ENCODE measurements around the gene NDUFS8. TPM values are rescaled to one million over a fixed set of nuclear protein-coding genes. Genes with fewer than 3 reads are reported as not detected.

Gene NDUFS8
- total RNA-seq, 2 experiments from 2014 or later = 134 to 140 TPM

GRCh38 chr11:68014157-68014946 is 16.1 kb upstream of the NDUFS8 start:
- intact Hi-C loops (cut with micrococcal nuclease) = no loop called here
- H3K27ac Mint-ChIP-seq = no peak overlapping the region
- peaks cover 1% of the 10 kb centered on the region for H3K27me3 Mint-ChIP-seq
- no peak for DNase-seq
- H3K4me3 Mint-ChIP-seq = no peak overlapping the region
- no peaks in the 10 kb centered on the region for H3K4me1 Mint-ChIP-seq (ENCODE audit: low read depth)
- ChIA-PET CTCF (no interaction called here), POLR2A (no interaction called here)
- no peaks in the 10 kb centered on the region for H3K9me3 Mint-ChIP-seq
- H3K36me3 Mint-ChIP-seq = no peaks in the 10 kb centered on the region

GRCh38 chr11:68014947-68015447 is 15.5 kb upstream of the NDUFS8 start:
- ChIA-PET CTCF (no interaction called here), POLR2A (no interaction called here)
- Mint-ChIP-seq H3K27ac (no peak overlapping the region), H3K9me3 (no peaks in the 10 kb centered on the region), H3K4me1 (ENCODE audit: low read depth) (no peaks in the 10 kb centered on the region), H3K36me3 (no peaks in the 10 kb centered on the region), H3K4me3 (no peak overlapping the region), H3K27me3 (peaks cover 1% of the 10 kb centered on the region)
- intact Hi-C loops (cut with micrococcal nuclease) = no loop called here
- DNase-seq = no peak

- H3K36me3 Mint-ChIP-seq = no peaks in the 10 kb centered on the region
- H3K4me1 Mint-ChIP-seq (ENCODE audit: low read depth) = no peaks in the 10 kb centered on the region
- ChIA-PET POLR2A (no interaction called here), CTCF (no interaction called here)
- H3K4me3 Mint-ChIP-seq = no peak overlapping the region
- H3K27ac Mint-ChIP-seq = no peak overlapping the region
- DNase-seq = no peak
- peaks cover 1% of the 10 kb centered on the region for H3K27me3 Mint-ChIP-seq
- intact Hi-C loops (cut with micrococcal nuclease) = no loop called here
- no peaks in the 10 kb centered on the region for H3K9me3 Mint-ChIP-seq
Observed at GRCh38 chr11:68015467-68015866, 15.0 kb upstream of the NDUFS8 start.

GRCh38 chr11:68016161-68016903 is 14.1 kb upstream of the NDUFS8 start:
- ChIA-PET CTCF (no interaction called here), POLR2A (no interaction called here)
- Mint-ChIP-seq H3K4me3 (no peak overlapping the region), H3K36me3 (no peaks in the 10 kb centered on the region), H3K27me3 (peaks cover 1% of the 10 kb centered on the region), H3K4me1 (ENCODE audit: low read depth) (no peaks in the 10 kb centered on the region), H3K9me3 (no peaks in the 10 kb centered on the region), H3K27ac (no peak overlapping the region)
- intact Hi-C loops (cut with micrococcal nuclease) = no loop called here
- no peak for DNase-seq

- H3K36me3 Mint-ChIP-seq = no peaks in the 10 kb centered on the region
Observed at GRCh38 chr11:68016904-68017817, 13.3 kb upstream of the NDUFS8 start.

GRCh38 chr11:68017980-68018729 is 12.3 kb upstream of the NDUFS8 start:
- Mint-ChIP-seq H3K4me1 (ENCODE audit: low read depth) (no peaks in the 10 kb centered on the region), H3K27ac (no peak overlapping the region), H3K4me3 (no peak overlapping the region), H3K27me3 (no peaks in the 10 kb centered on the region), H3K36me3 (no peaks in the 10 kb centered on the region), H3K9me3 (no peaks in the 10 kb centered on the region)
- intact Hi-C loops (cut with micrococcal nuclease) = no loop called here
- CTCF ChIA-PET = no interaction called here
- no peak for DNase-seq
- POLR2A ChIA-PET = no interaction called here

More at GRCh38 chr11:68016904-68017817, 13.3 kb upstream of the NDUFS8 start:
- H3K27ac Mint-ChIP-seq = no peak overlapping the region
- CTCF ChIA-PET = no interaction called here
- H3K9me3 Mint-ChIP-seq = no peaks in the 10 kb centered on the region
- no peaks in the 10 kb centered on the region for H3K4me1 Mint-ChIP-seq (ENCODE audit: low read depth)
- POLR2A ChIA-PET = no interaction called here
- no peak overlapping the region for H3K4me3 Mint-ChIP-seq
- H3K27me3 Mint-ChIP-seq = no peaks in the 10 kb centered on the region
- intact Hi-C loops (cut with micrococcal nuclease) = no loop called here
- DNase-seq = no peak

- Mint-ChIP-seq H3K9me3 (no peaks in the 10 kb centered on the region), H3K4me1 (ENCODE audit: low read depth) (no peaks in the 10 kb centered on the region), H3K36me3 (no peaks in the 10 kb centered on the region), H3K4me3 (no peak overlapping the region), H3K27ac (no peak overlapping the region), H3K27me3 (no peaks in the 10 kb centered on the region)
- intact Hi-C loops (cut with micrococcal nuclease) = no loop called here
- ChIA-PET CTCF (no interaction called here), POLR2A (no interaction called here)
- DNase-seq = no peak
Observed at GRCh38 chr11:68018730-68019190, 11.7 kb upstream of the NDUFS8 start.

GRCh38 chr11:68019486-68019885 is 11.0 kb upstream of the NDUFS8 start:
- DNase-seq = no peak
- intact Hi-C loops (cut with micrococcal nuclease) = no loop called here
- H3K4me3 Mint-ChIP-seq = no peak overlapping the region
- H3K27ac Mint-ChIP-seq = no peak overlapping the region
- H3K4me1 Mint-ChIP-seq (ENCODE audit: low read depth) = no peaks in the 10 kb centered on the region
- ChIA-PET CTCF (no interaction called here), POLR2A (no interaction called here)
- H3K36me3 Mint-ChIP-seq = no peaks in the 10 kb centered on the region
- no peaks in the 10 kb centered on the region for H3K9me3 Mint-ChIP-seq
- no peaks in the 10 kb centered on the region for H3K27me3 Mint-ChIP-seq

GRCh38 chr11:68020575-68020974 is 9.9 kb upstream of the NDUFS8 start:
- Mint-ChIP-seq H3K27me3 (no peaks in the 10 kb centered on the region), H3K27ac (no peak overlapping the region)
- POLR2A ChIA-PET = no interaction called here

GRCh38 chr11:68021167-68021787 is 9.2 kb upstream of the NDUFS8 start:
- Mint-ChIP-seq H3K4me3 (no peak overlapping the region), H3K27me3 (no peaks in the 10 kb centered on the region), H3K4me1 (ENCODE audit: low read depth) (no peaks in the 10 kb centered on the region), H3K27ac (no peak overlapping the region), H3K9me3 (peaks cover 7% of the 10 kb centered on the region), H3K36me3 (no peaks in the 10 kb centered on the region)
- no peak for DNase-seq
- ChIA-PET POLR2A (no interaction called here), CTCF (no interaction called here)
- intact Hi-C loops (cut with micrococcal nuclease) = no loop called here

More at GRCh38 chr11:68020575-68020974, 9.9 kb upstream of the NDUFS8 start:
- no peak for DNase-seq
- Mint-ChIP-seq H3K4me1 (ENCODE audit: low read depth) (no peaks in the 10 kb centered on the region), H3K9me3 (peaks cover 7% of the 10 kb centered on the region), H3K4me3 (no peak overlapping the region), H3K36me3 (no peaks in the 10 kb centered on the region)
- CTCF ChIA-PET = no interaction called here
- intact Hi-C loops (cut with micrococcal nuclease) = no loop called here

- intact Hi-C loops (cut with micrococcal nuclease) = no loop called here
- CTCF ChIA-PET = no interaction called here
Observed at GRCh38 chr11:68022531-68022930, 8.0 kb upstream of the NDUFS8 start.

More at GRCh38 chr11:68022531-68022930, 8.0 kb upstream of the NDUFS8 start:
- no peaks in the 10 kb centered on the region for H3K27me3 Mint-ChIP-seq
- no peaks in the 10 kb centered on the region for H3K36me3 Mint-ChIP-seq
- H3K9me3 Mint-ChIP-seq = peaks cover 7% of the 10 kb centered on the region
- no peak for DNase-seq
- H3K4me1 Mint-ChIP-seq (ENCODE audit: low read depth) = no peaks in the 10 kb centered on the region
- no peak overlapping the region for H3K27ac Mint-ChIP-seq
- POLR2A ChIA-PET = no interaction called here
- H3K4me3 Mint-ChIP-seq = no peak overlapping the region
